Measurements from ENCODE around the gene CELA3A. TPM values are rescaled to one million over a fixed set of nuclear protein-coding genes. Genes with fewer than 3 reads are reported as not detected.

The CELA3A gene
- total RNA-seq, 1 donor from 2014 or later: not detected

DNA sequence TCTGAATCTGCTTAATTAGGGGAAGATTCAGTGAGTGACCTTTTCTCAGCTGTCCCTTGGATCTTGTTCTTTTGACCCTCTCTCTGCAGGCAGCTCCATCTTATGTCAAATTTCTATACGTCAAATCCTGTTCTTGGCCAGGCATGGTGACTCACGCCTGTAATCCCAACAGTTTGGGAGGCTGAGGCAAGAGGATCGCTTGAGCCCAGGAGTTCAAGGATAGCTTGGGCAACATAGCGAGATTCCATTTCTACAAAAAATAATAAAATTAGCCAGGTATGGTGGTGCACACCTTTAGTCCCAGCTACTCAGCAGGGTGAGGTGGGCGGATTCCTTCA is 38.8 kb downstream of the CELA3A start:
- Mint-ChIP-seq H3K9me3 (peaks cover 2% of the 10 kb centered on the region), H3K36me3 (ENCODE audit: low read depth) (peaks cover under 1% of the 10 kb centered on the region), H3K27ac (peak overlapping the region; percentile 98), H3K27me3 (no peaks in the 10 kb centered on the region), H3K4me1 (peaks cover 45% of the 10 kb centered on the region), H3K4me3 (peak overlapping the region; percentile 80)
- DNase-seq: no peak
- intact Hi-C loops (cut with micrococcal nuclease): loop anchor here (1.0 kb wide), 2 partner anchors 8 to 13 kb away; no protein-coding TSS in a partner anchor

DNA sequence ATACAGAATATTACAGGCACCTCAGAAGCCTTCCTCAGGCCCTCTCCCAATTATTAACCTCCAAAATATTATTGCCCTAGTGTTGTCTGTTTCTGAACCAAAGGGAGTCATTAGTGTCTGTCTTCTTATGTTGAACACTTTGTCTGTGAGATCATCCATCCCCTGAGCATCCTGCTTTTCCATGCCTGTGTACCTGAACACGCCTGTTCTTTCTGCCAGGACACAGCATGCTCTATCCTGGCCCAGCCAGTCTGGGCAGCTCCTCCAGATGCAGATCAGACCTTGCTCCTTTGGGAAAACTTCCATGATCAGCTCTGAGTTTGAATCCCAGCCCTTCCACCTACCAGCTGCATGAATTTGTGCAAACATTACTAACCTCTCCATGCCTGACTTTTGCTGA is 40.0 kb downstream of the CELA3A start:
- Mint-ChIP-seq H3K9me3 (peaks cover 5% of the 10 kb centered on the region), H3K4me1 (peaks cover 48% of the 10 kb centered on the region), H3K27ac (peak overlapping the region; percentile 14), H3K4me3 (no peak overlapping the region), H3K27me3 (no peaks in the 10 kb centered on the region), H3K36me3 (ENCODE audit: low read depth) (peaks cover 3% of the 10 kb centered on the region)
- DNase-seq: no peak
- intact Hi-C loops (cut with micrococcal nuclease): no loop called here

DNA sequence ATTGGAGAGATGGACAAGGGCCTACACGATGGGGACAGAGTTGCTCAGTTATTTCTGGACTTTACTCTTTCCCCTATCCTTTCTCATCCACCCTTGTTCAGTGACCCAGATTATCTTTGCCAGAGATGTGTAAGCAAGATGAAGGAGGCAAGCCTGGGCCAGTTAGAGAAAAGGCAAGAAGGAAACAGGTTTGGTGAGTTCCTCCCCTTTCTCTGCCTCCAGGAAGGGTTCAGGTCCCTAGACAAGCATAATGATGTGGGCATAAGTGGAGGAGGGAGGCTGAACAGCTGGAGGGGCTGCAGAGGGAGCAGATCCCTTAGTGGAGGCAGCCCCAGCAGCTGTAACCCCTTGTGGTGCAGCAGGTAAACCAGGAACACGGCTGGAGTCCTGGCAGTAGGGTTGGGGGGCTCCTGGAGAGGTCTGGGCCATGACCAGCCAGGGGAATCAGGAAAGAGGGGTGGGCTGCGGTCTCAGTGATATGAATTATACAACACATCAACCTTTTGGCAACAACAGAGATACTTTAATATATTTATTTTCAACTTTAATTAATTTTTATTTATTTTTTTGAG is 41.8 kb downstream of the CELA3A start:
- Mint-ChIP-seq H3K4me3 (no peak overlapping the region), H3K27me3 (no peaks in the 10 kb centered on the region), H3K36me3 (ENCODE audit: low read depth) (peaks cover 3% of the 10 kb centered on the region), H3K9me3 (peaks cover 5% of the 10 kb centered on the region), H3K27ac (peak overlapping the region; percentile 21), H3K4me1 (peaks cover 43% of the 10 kb centered on the region)
- DNase-seq: no peak
- intact Hi-C loops (cut with micrococcal nuclease): no loop called here

DNA sequence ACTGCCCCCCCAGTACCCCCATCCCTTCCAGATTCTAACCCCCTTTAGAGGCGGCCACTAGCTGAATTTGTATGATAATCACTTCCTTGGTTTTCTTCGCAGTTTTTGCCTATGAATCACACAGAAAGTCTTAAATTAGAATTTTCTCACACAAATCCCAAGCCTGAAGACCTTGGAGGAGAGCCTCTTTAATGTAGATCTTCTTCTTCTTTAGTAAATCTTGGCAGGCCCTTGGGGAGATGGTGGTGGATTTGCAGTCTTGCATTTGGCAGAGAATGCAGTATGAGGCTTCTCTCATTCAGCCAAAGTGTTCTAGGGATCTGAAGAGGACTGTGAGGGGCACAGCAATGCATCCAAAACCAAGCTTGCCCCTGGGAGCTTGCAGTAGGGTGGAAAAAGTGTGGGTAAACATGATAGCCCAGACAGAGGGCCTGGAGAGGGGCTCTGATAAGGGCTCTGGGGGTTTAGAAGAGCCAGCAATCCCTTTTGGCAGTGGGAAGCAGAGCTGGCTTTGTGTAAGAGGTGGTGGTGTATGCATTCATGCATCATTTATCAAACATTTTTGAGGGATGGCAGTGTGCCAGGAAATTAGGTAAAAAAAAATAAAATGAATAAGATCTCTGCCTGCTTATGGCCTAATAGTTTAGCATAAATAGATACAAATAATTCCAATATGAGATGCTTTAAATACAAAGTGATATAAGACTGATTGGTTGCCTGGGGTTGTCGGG is 43.4 kb downstream of the CELA3A start:
- Mint-ChIP-seq H3K9me3 (peaks cover 5% of the 10 kb centered on the region), H3K36me3 (ENCODE audit: low read depth) (peaks cover 3% of the 10 kb centered on the region), H3K27me3 (no peaks in the 10 kb centered on the region), H3K27ac (peak overlapping the region; percentile 42), H3K4me3 (no peak overlapping the region), H3K4me1 (peaks cover 41% of the 10 kb centered on the region)
- DNase-seq: no peak
- intact Hi-C loops (cut with micrococcal nuclease): no loop called here

DNA sequence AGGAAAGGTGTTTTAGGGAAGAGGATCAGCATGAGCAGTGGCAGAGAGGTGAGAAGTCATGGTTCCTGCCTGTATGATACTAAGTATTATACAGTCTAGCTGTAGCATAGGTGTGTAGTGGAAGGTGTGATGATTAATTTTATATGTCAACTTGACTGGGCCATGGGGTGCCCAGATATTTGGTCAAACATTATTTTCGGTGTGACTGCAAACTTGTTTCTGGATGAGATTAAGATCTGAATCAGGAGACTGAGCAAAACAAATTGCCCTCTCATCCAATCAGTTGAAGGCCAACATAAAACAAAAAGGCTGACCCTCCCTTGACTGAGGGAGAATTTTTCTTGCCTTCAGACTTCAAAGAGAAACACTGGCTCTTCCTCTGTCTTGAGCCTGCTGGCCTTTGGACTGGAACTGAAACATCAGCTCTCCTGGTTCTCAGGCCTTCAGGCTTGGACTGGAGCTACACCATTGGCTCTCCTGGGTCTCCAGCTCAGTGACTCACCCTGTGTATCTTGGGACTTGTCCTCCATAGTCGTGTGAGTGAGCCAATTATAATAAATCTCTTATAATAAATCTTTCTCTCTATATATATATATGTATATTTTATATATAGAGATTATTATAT is 44.3 kb downstream of the CELA3A start:
- H3K27me3 Mint-ChIP-seq: no peaks in the 10 kb centered on the region
- no peak for DNase-seq
- intact Hi-C loops (cut with micrococcal nuclease): no loop called here
- H3K4me1 Mint-ChIP-seq: peaks cover 36% of the 10 kb centered on the region
- H3K27ac Mint-ChIP-seq: no peak overlapping the region
- peaks cover 5% of the 10 kb centered on the region for H3K9me3 Mint-ChIP-seq
- H3K36me3 Mint-ChIP-seq (ENCODE audit: low read depth): peaks cover 3% of the 10 kb centered on the region
- no peak overlapping the region for H3K4me3 Mint-ChIP-seq

DNA sequence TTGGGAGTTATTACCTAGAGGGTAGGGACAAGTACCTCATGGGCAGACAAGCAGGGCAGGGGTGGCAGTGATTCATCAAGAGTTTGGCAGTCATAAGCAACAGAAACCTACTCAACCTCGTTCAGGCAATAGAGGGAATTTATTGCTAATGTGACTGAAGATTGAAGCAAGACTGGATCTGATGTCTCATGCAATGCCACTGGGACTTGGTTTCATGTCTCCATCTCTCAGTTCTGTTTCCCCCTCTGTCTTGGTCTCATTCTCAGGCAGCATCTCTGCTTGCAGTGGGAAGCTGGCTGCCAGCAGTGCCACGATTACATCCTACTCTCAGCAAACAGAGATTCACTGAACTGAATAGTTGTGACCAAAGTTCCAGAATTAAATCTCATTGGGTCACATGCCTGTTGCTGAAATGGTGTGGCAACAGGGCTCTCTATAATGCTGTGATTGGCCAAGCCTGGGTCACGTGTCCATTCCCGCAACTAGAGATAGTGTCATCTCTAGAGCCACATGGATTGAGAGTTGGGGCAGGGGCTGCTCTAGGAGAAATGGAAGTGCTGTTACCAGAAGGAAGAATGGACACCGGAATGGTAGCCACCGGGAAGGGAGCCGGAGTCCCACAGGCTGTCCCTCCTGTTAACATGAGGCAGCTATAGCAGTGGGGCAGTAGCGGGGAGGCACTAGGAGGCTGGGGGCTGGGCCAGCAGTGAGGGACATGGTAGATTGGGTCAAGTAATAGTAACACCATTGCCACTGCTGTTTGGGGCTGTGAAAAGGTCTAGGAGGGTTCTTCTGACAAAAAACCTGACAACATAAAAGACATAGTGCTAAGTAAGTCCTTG is 47.1 kb downstream of the CELA3A start:
- Mint-ChIP-seq H3K36me3 (ENCODE audit: low read depth) (peaks cover 8% of the 10 kb centered on the region), H3K4me3 (peak overlapping the region; percentile 1), H3K9me3 (peaks cover 5% of the 10 kb centered on the region), H3K27me3 (no peaks in the 10 kb centered on the region), H3K4me1 (peaks cover 35% of the 10 kb centered on the region), H3K27ac (peak overlapping the region; percentile 81)
- intact Hi-C loops (cut with micrococcal nuclease): loop anchor here (1.0 kb wide), 1 partner anchor 8 kb away; no protein-coding TSS in a partner anchor
- DNase-seq: no peak

DNA sequence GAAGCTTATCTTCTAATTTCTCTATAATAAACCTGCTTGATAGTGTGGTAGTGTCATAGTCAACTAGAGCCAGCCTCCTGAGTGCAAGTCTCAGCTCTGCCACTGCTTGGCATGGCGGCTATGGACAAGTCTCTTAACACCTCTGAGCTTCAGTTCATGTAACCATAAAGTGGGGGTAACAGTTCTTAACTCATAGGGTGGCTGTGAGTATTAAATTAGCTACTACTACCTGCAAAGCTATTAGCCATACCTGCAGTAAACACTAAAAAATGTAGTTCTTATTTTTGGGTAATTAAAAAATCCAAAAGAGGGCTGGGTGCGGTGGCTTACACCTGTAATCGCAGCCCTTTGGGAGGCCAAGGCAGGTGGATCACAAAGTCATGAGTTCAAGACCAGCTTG is 48.9 kb downstream of the CELA3A start:
- intact Hi-C loops (cut with micrococcal nuclease): no loop called here

DNA sequence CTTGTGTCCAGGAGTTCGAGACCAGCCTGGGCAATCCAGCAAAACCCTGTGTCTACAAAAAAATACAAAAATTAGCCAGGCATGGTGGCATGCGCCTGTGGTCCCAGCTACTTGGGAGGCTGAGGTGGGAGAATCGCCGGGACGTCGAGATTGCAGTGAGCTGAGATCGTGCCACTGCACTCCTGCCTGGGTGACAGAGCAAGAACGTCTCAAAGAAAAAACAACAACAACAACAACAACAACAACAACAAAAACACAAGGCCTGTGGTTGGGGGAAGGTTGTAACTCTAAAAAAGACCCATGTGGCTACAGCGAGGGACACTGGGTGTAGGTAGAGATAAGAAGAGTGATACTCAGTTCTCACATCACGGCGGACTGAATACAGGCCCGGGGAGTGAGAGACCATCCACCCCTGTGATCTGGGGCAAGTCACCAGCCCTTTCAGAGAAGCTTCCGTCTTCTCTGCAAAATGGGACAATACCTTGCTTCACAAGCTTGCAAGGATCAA is 50.2 kb downstream of the CELA3A start:
- Mint-ChIP-seq H3K4me3 (peak overlapping the region; percentile 89), H3K27ac (peak overlapping the region; percentile 95), H3K27me3 (no peaks in the 10 kb centered on the region), H3K4me1 (peaks cover 50% of the 10 kb centered on the region), H3K36me3 (ENCODE audit: low read depth) (peaks cover 26% of the 10 kb centered on the region), H3K9me3 (no peaks in the 10 kb centered on the region)
- intact Hi-C loops (cut with micrococcal nuclease): loop anchor here (1.0 to 2.0 kb wide), 3 partner anchors 32 to 268 kb away; partner anchors contain the start of gene USP48
- DNase-seq: no peak

More for the DNA sequence above, 48.9 kb downstream of the CELA3A start:
- peaks cover 41% of the 10 kb centered on the region for H3K4me1 Mint-ChIP-seq
- DNase-seq: no peak
- H3K9me3 Mint-ChIP-seq: peaks cover 2% of the 10 kb centered on the region
- H3K27ac Mint-ChIP-seq: peak overlapping the region; percentile 57
- peaks cover 17% of the 10 kb centered on the region for H3K36me3 Mint-ChIP-seq (ENCODE audit: low read depth)
- H3K4me3 Mint-ChIP-seq: no peak overlapping the region
- H3K27me3 Mint-ChIP-seq: no peaks in the 10 kb centered on the region

DNA sequence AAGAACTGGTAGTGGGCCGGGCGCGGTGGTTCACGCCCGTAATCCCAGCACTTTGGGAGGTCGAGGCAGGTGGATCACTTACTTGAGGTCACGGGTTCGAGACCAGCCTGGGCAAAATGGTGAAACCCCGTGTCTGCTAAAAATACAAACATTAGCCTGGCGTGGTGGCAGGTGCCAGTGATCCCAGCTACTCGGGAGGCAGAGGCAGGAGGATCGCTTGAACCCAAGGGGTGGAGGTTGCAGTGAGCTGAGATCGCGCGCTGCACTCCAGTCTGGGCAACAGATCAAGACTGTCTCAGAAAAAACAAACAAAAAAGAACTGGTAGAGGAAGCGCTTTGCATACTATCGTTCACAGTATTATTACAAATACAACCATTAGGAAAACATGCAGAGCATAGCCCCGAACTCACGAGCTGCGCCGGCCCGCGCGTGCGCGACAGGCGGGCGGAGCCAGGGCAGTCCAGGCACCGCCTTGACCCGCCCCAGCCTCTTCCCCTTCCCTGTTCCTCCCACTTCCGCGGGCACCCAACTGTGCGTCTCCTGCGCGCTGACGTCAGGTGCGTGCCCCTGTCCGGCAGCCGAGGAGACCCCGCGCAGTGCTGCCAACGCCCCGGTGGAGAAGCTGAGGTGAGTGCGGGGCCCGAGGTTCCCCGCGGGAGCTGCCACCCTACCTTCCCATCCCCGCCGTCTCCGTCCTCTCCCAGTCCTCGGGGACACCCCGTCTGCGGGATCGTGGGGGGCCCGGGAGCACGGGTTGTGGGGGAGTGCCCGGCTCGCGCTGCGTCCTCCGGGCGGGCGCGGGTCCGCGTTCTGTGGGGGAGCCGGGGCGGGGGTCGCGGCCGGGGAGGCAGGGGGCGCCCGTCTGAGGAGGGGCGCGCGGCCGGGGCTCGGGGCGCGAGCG is 50.9 kb downstream of the CELA3A start, which contains the start of gene CDC42:
Gene CDC42, plus strand, starts transcription at position 595 of the 902 bp plus-strand sequence. CDS start 25,770 bp downstream, outside the sequence.
- H3K27me3 Mint-ChIP-seq: no peaks in the 10 kb centered on the region
- H3K4me3 Mint-ChIP-seq: peak within 1 kb of the TSS; percentile 98
- intact Hi-C loops (cut with micrococcal nuclease): loop anchor here (1.0 to 2.0 kb wide), 5 partner anchors 12 to 269 kb away; partner anchors contain the start of gene USP48
- DNase-seq: peak; percentile 99
- H3K36me3 Mint-ChIP-seq (ENCODE audit: low read depth): peaks cover 33% of the 10 kb centered on the region
- peaks cover 54% of the 10 kb centered on the region for H3K4me1 Mint-ChIP-seq
- no peaks in the 10 kb centered on the region for H3K9me3 Mint-ChIP-seq
- H3K27ac Mint-ChIP-seq: peak within 1 kb of the TSS; percentile 98

DNA sequence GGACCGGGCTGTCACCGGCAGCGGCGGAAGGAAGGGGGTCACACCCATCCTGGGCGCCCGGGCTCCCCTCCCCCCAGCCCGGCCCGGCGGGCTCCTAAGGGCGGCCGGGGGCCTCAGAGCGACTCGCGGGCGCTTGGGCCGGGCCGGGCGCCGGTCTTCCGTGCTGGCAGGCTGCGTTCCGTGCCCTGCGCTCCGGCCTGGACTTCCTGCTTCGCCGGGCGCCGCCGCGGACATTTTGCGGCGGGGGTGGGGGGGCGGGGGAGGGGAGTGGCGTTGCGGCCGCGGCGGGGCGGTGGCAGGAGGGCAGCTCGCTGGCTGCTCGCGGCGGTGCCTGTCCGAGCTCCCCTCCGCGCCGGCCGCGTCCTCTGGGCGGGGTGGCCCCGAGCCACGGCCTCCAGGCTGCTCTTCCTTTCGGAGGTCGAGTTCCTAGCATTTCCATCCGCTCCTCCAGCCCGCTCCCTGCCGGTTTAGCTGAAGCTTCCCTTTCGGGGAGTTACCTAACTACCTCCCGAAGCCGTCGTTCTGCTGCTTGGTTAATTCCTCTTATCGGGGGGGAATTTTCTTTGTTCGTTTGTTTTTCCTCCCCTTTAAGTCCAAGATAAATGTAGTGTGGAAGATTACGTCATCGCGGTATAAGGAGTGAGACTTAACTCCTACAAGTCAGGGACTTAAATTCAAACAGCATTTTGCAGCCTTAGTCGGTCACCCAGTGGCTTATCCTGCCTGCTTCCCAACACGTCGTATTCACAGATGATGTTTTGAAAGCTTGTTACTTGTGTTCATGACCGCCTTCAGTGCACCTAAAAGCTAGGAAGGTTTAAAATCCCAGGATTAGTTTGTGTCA is 51.8 kb downstream of the CELA3A start:
- H3K4me1 Mint-ChIP-seq: peaks cover 56% of the 10 kb centered on the region
- H3K36me3 Mint-ChIP-seq (ENCODE audit: low read depth): peaks cover 37% of the 10 kb centered on the region
- H3K4me3 Mint-ChIP-seq: peak overlapping the region; percentile 98
- no peaks in the 10 kb centered on the region for H3K27me3 Mint-ChIP-seq
- DNase-seq: peak; percentile 88
- H3K9me3 Mint-ChIP-seq: no peaks in the 10 kb centered on the region
- H3K27ac Mint-ChIP-seq: peak overlapping the region; percentile 98
- intact Hi-C loops (cut with micrococcal nuclease): loop anchor here (1.0 to 2.0 kb wide), 3 partner anchors 13 to 40 kb away; no protein-coding TSS in a partner anchor

DNA sequence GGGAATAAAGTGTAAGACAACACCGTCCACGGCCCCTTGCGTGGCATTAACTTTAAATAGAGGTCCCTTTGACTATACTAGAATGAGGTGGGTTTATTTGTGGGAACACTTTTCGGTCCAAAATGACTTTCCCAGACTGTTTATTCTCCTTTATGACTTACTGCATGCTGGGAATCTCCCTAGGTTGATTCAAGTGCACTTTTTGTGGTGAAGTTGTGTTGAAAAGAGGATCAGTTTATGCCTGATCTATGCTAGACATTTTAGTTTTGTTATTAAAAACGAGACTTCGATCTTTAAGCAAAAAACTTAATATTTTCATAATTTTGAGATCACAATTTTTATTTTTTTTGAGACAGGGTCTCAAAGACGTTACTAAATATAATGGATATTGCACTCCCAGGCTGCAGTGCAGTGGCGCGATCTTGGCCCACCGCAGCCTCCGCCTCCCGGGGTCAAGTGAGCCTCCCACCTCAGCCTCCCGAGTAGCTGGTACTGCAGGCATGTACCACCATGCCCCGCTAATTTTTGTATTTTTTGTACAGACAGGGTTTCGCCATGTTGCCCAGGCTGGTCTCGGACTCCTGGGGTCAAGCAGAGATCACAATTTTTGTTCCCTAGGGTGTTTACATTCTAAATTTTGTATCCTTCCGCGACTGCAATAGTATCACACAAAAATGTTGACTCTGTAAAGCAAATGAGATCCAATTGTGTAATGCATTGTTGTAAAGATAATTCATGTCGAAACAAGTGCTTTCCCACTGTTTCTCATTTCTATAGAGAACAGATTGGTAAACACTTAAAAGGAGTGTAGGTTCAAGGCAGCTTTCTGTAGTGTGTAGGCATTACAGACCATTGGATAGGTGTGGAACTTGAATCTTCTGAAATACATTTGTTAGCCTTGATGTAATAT is 52.7 kb downstream of the CELA3A start:
- Mint-ChIP-seq H3K27me3 (no peaks in the 10 kb centered on the region), H3K36me3 (ENCODE audit: low read depth) (peaks cover 37% of the 10 kb centered on the region), H3K4me3 (peak overlapping the region; percentile 98), H3K9me3 (no peaks in the 10 kb centered on the region), H3K4me1 (peaks cover 49% of the 10 kb centered on the region), H3K27ac (peak overlapping the region; percentile 98)
- intact Hi-C loops (cut with micrococcal nuclease): loop anchor here (1.0 to 2.0 kb wide), 3 partner anchors 14 to 39 kb away; no protein-coding TSS in a partner anchor
- no peak for DNase-seq
